ENCODE measurements around the gene LEFTY2. TPM values are rescaled to one million over a fixed set of nuclear protein-coding genes. Genes with fewer than 3 reads are reported as not detected.

LEFTY2 gene
- total and polyA plus RNA-seq, 2 donors (not counting 3 experiments of a cell fraction or from before 2014, with no cell fraction given): 0.06 TPM; not detected in 1

- Histone ChIP-seq H3K9me1 (replicated peaks; ENCODE audit: control insufficient read depth, extremely low read depth, insufficient read depth, low read length) (no peaks in the 10 kb centered on the region), H3K79me2 (ENCODE audit: control insufficient read depth, insufficient read depth, low read length) (no peaks in the 10 kb centered on the region), H3K9ac (replicated peaks; ENCODE audit: extremely low read depth, insufficient read depth, low read length) (no peak overlapping the region), H2AFZ (ENCODE audit: low read depth, low read length) (no peak overlapping the region), H3K4me1 (ENCODE audit: control insufficient read depth, extremely low read depth, insufficient read depth, low read length) (peaks cover 5% of the 10 kb centered on the region), H3K4me3 (replicated peaks in 1 of 3; ENCODE audit: insufficient read depth in 1 of 3, low read depth in 1 of 3, low read length in 3 of 3) (no peak overlapping the region), H3K4me2 (ENCODE audit: insufficient read depth, low read length) (no peak overlapping the region), H4K20me1 (replicated peaks; ENCODE audit: control insufficient read depth, extremely low read depth, insufficient read depth, low read length) (no peaks in the 10 kb centered on the region), H3K27me3 (ENCODE audit: control insufficient read depth in 2 of 2, insufficient read depth in 2 of 2, low read length in 2 of 2) (no peaks in the 10 kb centered on the region), H3K9me3 (replicated peaks; ENCODE audit: control insufficient read depth, insufficient read depth, low read length) (no peaks in the 10 kb centered on the region), H3K27ac (ENCODE audit: insufficient read depth, low read depth, low read length) (no peak overlapping the region), H3K36me3 (ENCODE audit: control insufficient read depth in 2 of 2, extremely low read depth in 1 of 2, insufficient read depth in 2 of 2, low read length in 2 of 2) (peaks cover 2 to 8% of the 10 kb centered on the region in 2 experiments)
- POLR2A ChIA-PET: no interaction called here
- intact Hi-C loops (cut with micrococcal nuclease): loop anchor here (5.0 kb wide), 1 partner anchor 68 kb away; no protein-coding TSS in a partner anchor
- FAIRE-seq (no peak), DNase-seq (ENCODE audit: low read depth, low spot score) (no peak)
- no TSS peak for BruUV-seq (replicated peaks)
- TF ChIP-seq POLR2AphosphoS5 (IDR thresholded peaks at IDR 0.05; ENCODE audit: insufficient read depth, low read depth, low read length) (no peak), GATA2 (IDR thresholded peaks at IDR 0.05; ENCODE audit: insufficient read depth, insufficient read length, low read depth, low read length) (no peak), FOS (IDR thresholded peaks at IDR 0.05; ENCODE audit: borderline replicate concordance, insufficient read depth, low read length) (no peak), MYC (IDR thresholded peaks at IDR 0.05; ENCODE audit: low read depth, low read length) (no peak), EZH2 (IDR thresholded peaks at IDR 0.05; ENCODE audit: borderline replicate concordance, low read depth, low read length, severe bottlenecking) (no peak), POLR2A (IDR thresholded peaks at IDR 0.05; ENCODE audit: low read depth, low read length) (no peak), JUN (IDR thresholded peaks at IDR 0.05; ENCODE audit: borderline replicate concordance, insufficient read depth, insufficient read length, low read depth) (no peak), CTCF (IDR thresholded peaks at IDR 0.05; ENCODE audit: extremely low read depth in 1 of 2, insufficient read depth in 1 of 2, low read depth in 1 of 2, low read length in 2 of 2) (no peak)
- TF ChIP-seq, protein P1, sequence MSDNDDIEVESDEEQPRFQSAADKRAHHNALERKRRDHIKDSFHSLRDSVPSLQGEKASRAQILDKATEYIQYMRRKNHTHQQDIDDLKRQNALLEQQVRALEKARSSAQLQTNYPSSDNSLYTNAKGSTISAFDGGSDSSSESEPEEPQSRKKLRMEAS (IDR thresholded peaks at IDR 0.05; ENCODE audit: insufficient read depth, insufficient read length): no peak
- CTCF ChIA-PET: interaction anchor here (1.7 to 7.1 kb wide), 2 partner anchors 73 to 438 kb away, joined by 4 to 82 read pairs; no protein-coding TSS in a partner anchor
- dilution Hi-C loops (cut with MboI; ENCODE audit: extremely low pct_ligation_motif_present, low sequenced_read_pairs): no loop called here
Observed at GRCh38 chr1:225914947-225915346, 26.1 kb downstream of the LEFTY2 start.
